GM23338 (cell line): Measurements from ENCODE around the gene PCP2.

Experiments
- CTCF ChIP-seq, 2 experiments: fragments of 200-600 bp in 1 of 2; sonication (generic) in 1 of 2; conservative IDR thresholded peaks; 2 replicates each; pipeline versions ENCODE4 v1.5.1 to v1.6.1; 2016 to 2017; ENCODE audit warnings: antibody characterized with exemption in 2 of 2, low read depth in 2 of 2, mild to moderate bottlenecking in 2 of 2, moderate library complexity in 1 of 2
- ETS1 ChIP-seq: IDR thresholded peaks from 2 replicates; pipeline ENCODE4 v1.6.1; 2016; ENCODE audit warnings: antibody characterized with exemption

GRCh38 chr19:7658219-7658686 is 24.7 kb upstream of the PCP2 start:
- no peak for TF ChIP-seq CTCF (conservative IDR thresholded peaks at IDR 0.05; ENCODE audit: low read depth in 2 of 2)
- no peak for TF ChIP-seq ETS1
